Adrenal gland (tissue), 12 donors: ENCODE data around the gene PORCN. TPM values are rescaled to one million over a fixed set of nuclear protein-coding genes. Genes with fewer than 3 reads are reported as not detected.

ENCODE experiments used
- DNase-seq, 7 donors: peaks; one replicate each; pipeline ENCODE4 v3.0.0-alpha.2; 2019 to 2020
- H3K27ac ChIP-seq, 5 donors: fragments of 200-600 bp; sonication (generic) in 4 of 5; 1 replicate in 3 of 5; 2 replicates in 2 of 5; pipeline versions ENCODE4 v1.5.1 to v1.8.0; 2016 to 2020; ENCODE audit warnings: mild to moderate bottlenecking in 1 of 5
- H3K27me3 ChIP-seq: fragments of 200-600 bp; 2 replicates; pipeline ENCODE4 v1.8.0; 2021
- H3K36me3 ChIP-seq, 2 donors: fragments of 200-600 bp; replicated peaks in 1 of 2; 1 replicate in 1 of 2; 2 replicates in 1 of 2; pipeline versions ENCODE4 v1.5.1 to v1.8.0; 2018 to 2022
- H3K4me1 ChIP-seq, 2 donors: fragments of 200-600 bp; replicated peaks in 1 of 2; 1 replicate in 1 of 2; 2 replicates in 1 of 2; pipeline versions ENCODE4 v1.5.1 to v1.8.0; 2018 to 2021
- H3K4me3 ChIP-seq, 4 donors: fragments of 200-600 bp; sonication (generic) in 3 of 4; one replicate each; pipeline ENCODE4 v1.5.1; 2016 to 2018
- H3K9me3 ChIP-seq, 3 donors: fragments of 200-600 bp; sonication (generic) in 1 of 3; replicated peaks in 1 of 3; 1 replicate in 2 of 3; 2 replicates in 1 of 3; pipeline versions ENCODE4 v1.5.1 to v1.8.0; 2016 to 2021
- POLR2A ChIP-seq, 2 donors: fragments of 450-650 bp; IDR thresholded peaks; one replicate each; pipeline ENCODE4 v1.6.1; 2017; ENCODE audit warnings: antibody characterized with exemption in 2 of 2, mild to moderate bottlenecking in 2 of 2, moderate library complexity in 1 of 2
- WGBS, 4 donors: extraction: QIAGEN DNeasy Blood & Tissue Kit in 2 of 4; methylation state at CpG; one replicate each; pipeline versions ENCODE4 v1.1.5 to v1.1.7; 2013 to 2017; 5-methylcytosine and 5-hydroxymethylcytosine counted together
- intact Hi-C, 2 donors: fragments of 100-400 bp; cut with DNase I; formaldehyde crosslinking; loops; one replicate each; pipeline versions ENCODE4 v1.14.1 to v1.15.0; 2022 to 2023
- polyA plus RNA-seq, 3 donors: library from polyadenylated mRNA; stranded (reverse); fragments of 200-250 nt in 2 of 3; fragments of 350-450 nt in 1 of 3; fragmentation: Illumina TruSeq in 1 of 3; extraction: RNeasy Lipid Tissue Mini Kit (QIAGEN cat#74804) in 1 of 3; gene quantifications; one replicate each; pipeline ENCODE4 v1.2.3, GENCODE V29; 2013 to 2014
- total RNA-seq, 9 donors: library from RNA; depleted of rRNA in 4 of 9; stranded (reverse); fragments of >200 nt in 4 of 9; fragments of 120-200 nt in 1 of 9; fragmentation: NEBNext Ultra II Directional in 1 of 9; extraction: Animal tissue kit (Norgen Biotek cat#: 25700) in 1 of 9; gene quantifications; one replicate each; pipeline versions ENCODE4 v1.1.0 to v1.2.4, GENCODE V29; 2013 to 2023
- TF ChIP-seq, protein P1 (sequence below), 6 experiments: fragments of 450-650 bp in 4 of 6; fragments of 200-600 bp in 2 of 6; sonication (generic) in 1 of 6; IDR thresholded peaks; 1 replicate in 5 of 6; 2 replicates in 1 of 6; pipeline versions ENCODE4 v1.5.1 to v1.8.0; 2016 to 2021; ENCODE audit warnings: antibody characterized with exemption in 6 of 6, mild to moderate bottlenecking in 2 of 6, moderate library complexity in 1 of 6
- donor health status: healthy with polysubstance abuse.
- donor health status: Bipolar disorder and iron deficiency.
- donor health status: DM: yes; HTN: yes; CAD: no.
- donor health status: DM: no; HTN: no; CAD: no.
- donor health status: DM: no; HTN: no; CAD: no.
- donor health status: DM: yes; HTN: yes; CAD: no.

PORCN gene
- total and polyA plus RNA-seq, 12 donors, result 9.5 to 290 (median 86.3) TPM

- intact Hi-C loops, result no loop called here
- H3K4me3 ChIP-seq, result no peak overlapping the region
- TF ChIP-seq POLR2A (IDR thresholded peaks at IDR 0.05), result no peak
- TF ChIP-seq, protein P1, sequence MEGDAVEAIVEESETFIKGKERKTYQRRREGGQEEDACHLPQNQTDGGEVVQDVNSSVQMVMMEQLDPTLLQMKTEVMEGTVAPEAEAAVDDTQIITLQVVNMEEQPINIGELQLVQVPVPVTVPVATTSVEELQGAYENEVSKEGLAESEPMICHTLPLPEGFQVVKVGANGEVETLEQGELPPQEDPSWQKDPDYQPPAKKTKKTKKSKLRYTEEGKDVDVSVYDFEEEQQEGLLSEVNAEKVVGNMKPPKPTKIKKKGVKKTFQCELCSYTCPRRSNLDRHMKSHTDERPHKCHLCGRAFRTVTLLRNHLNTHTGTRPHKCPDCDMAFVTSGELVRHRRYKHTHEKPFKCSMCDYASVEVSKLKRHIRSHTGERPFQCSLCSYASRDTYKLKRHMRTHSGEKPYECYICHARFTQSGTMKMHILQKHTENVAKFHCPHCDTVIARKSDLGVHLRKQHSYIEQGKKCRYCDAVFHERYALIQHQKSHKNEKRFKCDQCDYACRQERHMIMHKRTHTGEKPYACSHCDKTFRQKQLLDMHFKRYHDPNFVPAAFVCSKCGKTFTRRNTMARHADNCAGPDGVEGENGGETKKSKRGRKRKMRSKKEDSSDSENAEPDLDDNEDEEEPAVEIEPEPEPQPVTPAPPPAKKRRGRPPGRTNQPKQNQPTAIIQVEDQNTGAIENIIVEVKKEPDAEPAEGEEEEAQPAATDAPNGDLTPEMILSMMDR (IDR thresholded peaks at IDR 0.05), result no peak
These were observed 1.5 kb upstream of the PORCN start for GRCh38 chrX:48507246-48507645.

DNA sequence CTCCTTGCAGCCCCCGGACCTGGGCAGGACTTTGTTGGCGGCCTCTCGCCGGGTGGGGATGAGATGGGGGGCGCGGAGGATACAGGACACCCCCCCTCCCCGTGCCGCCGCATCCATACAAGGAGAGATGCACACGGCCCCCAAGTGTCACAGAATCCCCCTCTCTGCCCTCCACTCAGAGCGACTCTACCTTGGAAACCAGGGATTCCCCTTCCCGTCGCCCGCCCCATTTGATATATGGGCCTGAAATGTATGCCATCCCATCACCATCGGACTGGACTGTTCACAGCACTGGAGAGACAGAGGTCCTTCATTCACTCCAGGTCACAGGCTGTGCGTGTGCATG, 426 bp downstream of the PORCN start:
- 0 to 59% (median 16%) methylated on average over 1 to 16 of the region's 16 CpGs for WGBS, 4 donors
- Histone ChIP-seq H3K4me3 (peak overlapping the region in 3 of 4 donors; percentile 25 to 74 (median 43)), H3K9me3 (no peaks in the 10 kb centered on the region), H3K36me3 (no peaks in the 10 kb centered on the region), H3K27ac (peak overlapping the region in 4 of 5 donors; percentile 49 to 87 (median 63)), H3K4me1 (peaks cover 0 to 6% of the 10 kb centered on the region in 2 donors), H3K27me3 (no peaks in the 10 kb centered on the region)
- no peak for DNase-seq
- intact Hi-C loops, result no loop called here
- TF ChIP-seq POLR2A (IDR thresholded peaks at IDR 0.05), result no peak
- TF ChIP-seq, protein P1 (IDR thresholded peaks at IDR 0.05), result no peak

More at GRCh38 chrX:48507246-48507645, 1.5 kb upstream of the PORCN start:
- Histone ChIP-seq H3K36me3 (no peaks in the 10 kb centered on the region), H3K27me3 (no peaks in the 10 kb centered on the region), H3K4me1 (peaks cover 0 to 6% of the 10 kb centered on the region in 2 donors), H3K9me3 (no peaks in the 10 kb centered on the region), H3K27ac (peak overlapping the region in 1 of 5 donors; percentile 22)
- DNase-seq, result no peak
- WGBS, 4 donors, result 73 to 97% (median 87%) methylated on average over 3 to 5 of the region's 5 CpGs

DNA sequence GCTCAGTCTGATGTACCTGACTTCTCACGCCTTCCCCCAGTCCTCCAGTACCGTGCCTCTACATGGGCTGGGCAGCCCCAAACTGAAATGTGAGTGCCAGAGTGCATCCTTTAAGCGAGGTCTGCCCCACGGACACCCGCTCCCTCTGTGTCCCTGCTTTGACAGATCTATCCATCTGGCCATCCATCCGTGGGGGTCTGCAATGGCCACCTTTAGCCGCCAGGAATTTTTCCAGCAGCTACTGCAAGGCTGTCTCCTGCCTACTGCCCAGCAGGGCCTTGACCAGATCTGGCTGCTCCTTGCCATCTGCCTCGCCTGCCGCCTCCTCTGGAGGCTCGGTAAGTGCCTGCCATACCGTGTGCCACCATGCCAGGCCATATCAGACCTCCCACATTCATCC, 827 bp downstream of the PORCN start:
- intact Hi-C loops, result no loop called here
- 47 to 75% (median 56%) methylated on average over 7 to 11 of the region's 11 CpGs; no CpG with 5 or more reads in 1 of the 4 donors for WGBS, 4 donors
- TF ChIP-seq POLR2A (IDR thresholded peaks at IDR 0.05), result no peak
- TF ChIP-seq, protein P1 (IDR thresholded peaks at IDR 0.05), result no peak
- DNase-seq, result no peak
- H3K27ac ChIP-seq, result peak overlapping the region in 1 of 5 donors; percentile 87
- no peaks in the 10 kb centered on the region for H3K9me3 ChIP-seq
- no peaks in the 10 kb centered on the region for H3K36me3 ChIP-seq
- H3K27me3 ChIP-seq, result no peaks in the 10 kb centered on the region
- H3K4me1 ChIP-seq, result peaks cover 0 to 6% of the 10 kb centered on the region in 2 donors
- peak overlapping the region in 1 of 4 donors; percentile 74 for H3K4me3 ChIP-seq

DNA sequence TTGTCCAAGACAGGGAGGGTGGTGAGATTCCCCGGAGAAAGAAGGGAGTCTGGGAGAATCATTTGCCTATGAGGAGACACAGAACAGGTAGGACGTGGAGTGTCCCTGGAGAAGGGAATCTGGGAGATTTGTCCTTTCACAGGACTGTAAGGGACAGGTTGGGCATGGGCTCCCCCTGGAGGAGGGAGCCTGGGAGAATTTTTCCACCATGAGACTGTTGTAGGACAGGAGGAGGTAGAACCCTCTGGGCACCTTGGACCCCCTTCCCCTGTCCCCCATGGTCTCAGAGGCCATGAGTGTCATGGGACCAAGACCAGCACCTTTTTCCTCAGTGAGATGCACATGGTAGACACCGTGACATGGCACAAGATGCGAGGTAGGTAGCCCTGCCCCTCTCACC, 2.8 kb downstream of the PORCN start:
- TF ChIP-seq POLR2A (IDR thresholded peaks at IDR 0.05), result no peak
- TF ChIP-seq, protein P1 (IDR thresholded peaks at IDR 0.05), result peak in 5 of 6 experiments; percentile 8 to 32 (median 25)
- peak in 3 of 7 donors; percentile 34 to 62 (median 45) for DNase-seq
- Histone ChIP-seq H3K27me3 (no peaks in the 10 kb centered on the region), H3K4me1 (peaks cover 0 to 6% of the 10 kb centered on the region in 2 donors), H3K9me3 (no peaks in the 10 kb centered on the region), H3K27ac (no peak overlapping the region), H3K4me3 (no peak overlapping the region), H3K36me3 (no peaks in the 10 kb centered on the region)
- 63 to 70% (median 67%) methylated on average over 4 of the region's 4 CpGs for WGBS, 4 donors
- intact Hi-C loops, result no loop called here
